Spleen (tissue), 7 donors: ENCODE measurements around the gene KCND3.

ENCODE experiments used
- POLR2A ChIP-seq, 3 donors: fragments of 450-650 bp; IDR thresholded peaks; one replicate each; pipeline ENCODE4 v1.5.1; 2017; ENCODE audit warnings: antibody characterized with exemption in 3 of 3, mild to moderate bottlenecking in 1 of 3
- POLR2AphosphoS5 ChIP-seq, 3 donors: sonication (generic); formaldehyde crosslinking; IDR thresholded peaks; one replicate each; pipeline ENCODE4 v1.5.1; 2017; ENCODE audit warnings: antibody characterized with exemption in 3 of 3
- TF ChIP-seq, protein P1 (sequence below), 11 experiments: fragments of 200-600 bp in 7 of 11; fragments of 450-650 bp in 4 of 11; sonication (generic) in 4 of 11; IDR thresholded peaks in 8 of 11; conservative IDR thresholded peaks in 3 of 11; 1 replicate in 7 of 11; 2 replicates in 4 of 11; pipeline versions ENCODE4 v1.4.0 to v1.8.0; 2016 to 2021; ENCODE audit warnings: antibody characterized with exemption in 11 of 11, inconsistent platforms in 4 of 11, mild to moderate bottlenecking in 1 of 11
- donor health status: DM: no; HTN: no; CAD: no; lungs with moderate emphysema.
- donor health status: DM: no; HTN: no; CAD: no.
- donor health status: DM: no; HTN: no; CAD: no.

DNA sequence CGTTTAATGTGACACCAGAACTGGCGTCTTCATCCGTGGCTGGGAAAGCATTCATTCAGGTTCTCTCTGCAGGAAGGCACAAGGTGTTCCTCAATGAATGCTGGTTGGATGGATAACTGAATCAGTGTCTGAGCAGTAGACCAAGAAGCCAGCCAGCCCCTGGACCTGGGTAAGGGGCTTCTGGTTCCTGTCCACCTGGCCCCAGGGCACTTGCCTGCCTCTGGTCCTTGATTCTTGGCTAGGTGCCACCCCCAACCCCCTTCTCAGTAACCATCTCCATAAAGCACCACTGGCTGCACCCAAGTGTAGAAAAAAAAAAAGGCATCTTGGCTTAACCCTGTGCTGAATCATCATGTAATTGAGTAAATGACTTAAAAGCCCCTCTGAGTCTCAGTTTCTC lies 59.1 kb downstream of the KCND3 start:
- TF ChIP-seq, protein P1, sequence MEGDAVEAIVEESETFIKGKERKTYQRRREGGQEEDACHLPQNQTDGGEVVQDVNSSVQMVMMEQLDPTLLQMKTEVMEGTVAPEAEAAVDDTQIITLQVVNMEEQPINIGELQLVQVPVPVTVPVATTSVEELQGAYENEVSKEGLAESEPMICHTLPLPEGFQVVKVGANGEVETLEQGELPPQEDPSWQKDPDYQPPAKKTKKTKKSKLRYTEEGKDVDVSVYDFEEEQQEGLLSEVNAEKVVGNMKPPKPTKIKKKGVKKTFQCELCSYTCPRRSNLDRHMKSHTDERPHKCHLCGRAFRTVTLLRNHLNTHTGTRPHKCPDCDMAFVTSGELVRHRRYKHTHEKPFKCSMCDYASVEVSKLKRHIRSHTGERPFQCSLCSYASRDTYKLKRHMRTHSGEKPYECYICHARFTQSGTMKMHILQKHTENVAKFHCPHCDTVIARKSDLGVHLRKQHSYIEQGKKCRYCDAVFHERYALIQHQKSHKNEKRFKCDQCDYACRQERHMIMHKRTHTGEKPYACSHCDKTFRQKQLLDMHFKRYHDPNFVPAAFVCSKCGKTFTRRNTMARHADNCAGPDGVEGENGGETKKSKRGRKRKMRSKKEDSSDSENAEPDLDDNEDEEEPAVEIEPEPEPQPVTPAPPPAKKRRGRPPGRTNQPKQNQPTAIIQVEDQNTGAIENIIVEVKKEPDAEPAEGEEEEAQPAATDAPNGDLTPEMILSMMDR (IDR thresholded peaks at IDR 0.05 in 8 of 11, conservative IDR thresholded peaks at IDR 0.05 in 3 of 11), result no peak
- TF ChIP-seq POLR2A (IDR thresholded peaks at IDR 0.05) (no peak), POLR2AphosphoS5 (IDR thresholded peaks at IDR 0.05) (no peak)
